PC-9 (cell line): ENCODE results near the gene TNRC6C.

Experiments used
- CTCF ChIP-seq: fragments of 200-600 bp; sonication (generic); conservative IDR thresholded peaks from 2 replicates; pipeline ENCODE4 v1.6.1; 2017; ENCODE audit warnings: mixed run types, antibody characterized with exemption, mild to moderate bottlenecking, moderate library complexity
- EZH2 ChIP-seq: fragments of 200-600 bp; sonication (generic); IDR thresholded peaks from 2 replicates; pipeline ENCODE4 v1.8.0; 2017; ENCODE audit warnings: antibody characterized with exemption, low read depth

GRCh38 chr17:78151514-78152008 is 193.1 kb downstream of the TNRC6C start:
- TF ChIP-seq CTCF (no peak), EZH2 (no peak)
